Measurements from ENCODE around the gene SYCP2.

The SYCP2 gene

GRCh38 chr20:59817846-59818615, 115.4 kb downstream of the SYCP2 start:
- Histone ChIP-seq H3K9ac (ENCODE audit: low read length) (no peak overlapping the region), H3K79me2 (ENCODE audit: control insufficient read depth, insufficient read depth, low read length, poor library complexity) (no peaks in the 10 kb centered on the region), H3K18ac (ENCODE audit: low read length) (no peak overlapping the region), H4K91ac (ENCODE audit: low read depth, low read length) (no peak overlapping the region), H3K23ac (ENCODE audit: low read length) (no peak overlapping the region), H2AK5ac (ENCODE audit: low read length) (no peak overlapping the region), H2AFZ (ENCODE audit: insufficient read depth, low read length, poor library complexity) (no peak overlapping the region), H3K4me1 (ENCODE audit: control insufficient read depth in 1 of 2, insufficient read depth in 2 of 2, low read length in 2 of 2) (no peaks in the 10 kb centered on the region), H2BK120ac (ENCODE audit: insufficient read depth, low read length, poor library complexity) (no peak overlapping the region), H3K14ac (ENCODE audit: low read length) (no peak overlapping the region), H4K12ac (ENCODE audit: low read depth, low read length) (no peak overlapping the region), H3K79me1 (ENCODE audit: low read length) (no peaks in the 10 kb centered on the region), H3K27ac (ENCODE audit: low read depth, low read length) (no peak overlapping the region), H2BK12ac (ENCODE audit: low read length) (no peak overlapping the region), H3K9me3 (ENCODE audit: insufficient read depth, low read depth, low read length) (peaks cover 5% of the 10 kb centered on the region), H3K4me2 (ENCODE audit: low read length) (no peak overlapping the region), H3K4ac (ENCODE audit: low read depth, low read length) (no peak overlapping the region), H2BK5ac (ENCODE audit: low read depth, low read length, poor library complexity) (no peak overlapping the region), H3K4me3 (ENCODE audit: low read depth, low read length) (no peak overlapping the region), H3K27me3 (ENCODE audit: insufficient read depth, low read length) (no peaks in the 10 kb centered on the region), H4K8ac (ENCODE audit: low read depth, low read length) (no peak overlapping the region), H3K36me3 (ENCODE audit: control insufficient read depth in 1 of 2, insufficient read depth in 2 of 2, low read length in 2 of 2) (no peaks in the 10 kb centered on the region)
- DNase-seq = no peak
- WGBS (ENCODE audit: extremely low coverage, insufficient coverage, insufficient read length) = no CpG with 5 or more reads among the region's 14 CpGs

GRCh38 chr20:59817406-59817805, 116.0 kb downstream of the SYCP2 start:
- Histone ChIP-seq H4K8ac (ENCODE audit: low read depth, low read length) (no peak overlapping the region), H3K27ac (ENCODE audit: low read depth, low read length) (no peak overlapping the region), H3K4me3 (ENCODE audit: low read depth, low read length) (no peak overlapping the region), H3K36me3 (ENCODE audit: control insufficient read depth in 1 of 2, insufficient read depth in 2 of 2, low read length in 2 of 2) (no peaks in the 10 kb centered on the region), H3K79me1 (ENCODE audit: low read length) (no peaks in the 10 kb centered on the region), H4K91ac (ENCODE audit: low read depth, low read length) (no peak overlapping the region), H2AFZ (ENCODE audit: insufficient read depth, low read length, poor library complexity) (no peak overlapping the region), H2AK5ac (ENCODE audit: low read length) (no peak overlapping the region), H2BK5ac (ENCODE audit: low read depth, low read length, poor library complexity) (no peak overlapping the region), H3K23ac (ENCODE audit: low read length) (no peak overlapping the region), H4K12ac (ENCODE audit: low read depth, low read length) (no peak overlapping the region), H3K4me1 (ENCODE audit: control insufficient read depth in 1 of 2, insufficient read depth in 2 of 2, low read length in 2 of 2) (no peaks in the 10 kb centered on the region), H3K27me3 (ENCODE audit: insufficient read depth, low read length) (no peaks in the 10 kb centered on the region), H3K4me2 (ENCODE audit: low read length) (no peak overlapping the region), H2BK120ac (ENCODE audit: insufficient read depth, low read length, poor library complexity) (no peak overlapping the region), H3K9ac (ENCODE audit: low read length) (no peak overlapping the region), H3K79me2 (ENCODE audit: control insufficient read depth, insufficient read depth, low read length, poor library complexity) (no peaks in the 10 kb centered on the region), H3K14ac (ENCODE audit: low read length) (no peak overlapping the region), H3K18ac (ENCODE audit: low read length) (no peak overlapping the region), H3K4ac (ENCODE audit: low read depth, low read length) (no peak overlapping the region), H3K9me3 (ENCODE audit: insufficient read depth, low read depth, low read length) (peaks cover 5% of the 10 kb centered on the region), H2BK12ac (ENCODE audit: low read length) (no peak overlapping the region)
- DNase-seq = no peak
- WGBS (ENCODE audit: extremely low coverage, insufficient coverage, insufficient read length) = no CpG with 5 or more reads among the region's 4 CpGs

GRCh38 chr20:59816146-59816738, 117.2 kb downstream of the SYCP2 start:
- H3K79me2 ChIP-seq (ENCODE audit: control insufficient read depth, insufficient read depth, low read length, poor library complexity) = no peaks in the 10 kb centered on the region
- H4K8ac ChIP-seq (ENCODE audit: low read depth, low read length) = no peak overlapping the region
- no CpG with 5 or more reads among the region's 4 CpGs for WGBS (ENCODE audit: extremely low coverage, insufficient coverage, insufficient read length)

GRCh38 chr20:59814840-59815340, 118.5 kb downstream of the SYCP2 start:
- Histone ChIP-seq H4K12ac (ENCODE audit: low read depth, low read length) (no peak overlapping the region), H3K23ac (ENCODE audit: low read length) (no peak overlapping the region), H2AFZ (ENCODE audit: insufficient read depth, low read length, poor library complexity) (no peak overlapping the region), H3K4me2 (ENCODE audit: low read length) (no peak overlapping the region), H3K27me3 (ENCODE audit: insufficient read depth, low read length) (no peaks in the 10 kb centered on the region), H3K4me3 (ENCODE audit: low read depth, low read length) (no peak overlapping the region), H2AK5ac (ENCODE audit: low read length) (no peak overlapping the region), H3K27ac (ENCODE audit: low read depth, low read length) (no peak overlapping the region), H3K79me1 (ENCODE audit: low read length) (no peaks in the 10 kb centered on the region), H2BK120ac (ENCODE audit: insufficient read depth, low read length, poor library complexity) (no peak overlapping the region), H4K8ac (ENCODE audit: low read depth, low read length) (no peak overlapping the region), H3K36me3 (ENCODE audit: control insufficient read depth in 1 of 2, insufficient read depth in 2 of 2, low read length in 2 of 2) (no peaks in the 10 kb centered on the region), H3K14ac (ENCODE audit: low read length) (no peak overlapping the region), H3K18ac (ENCODE audit: low read length) (no peak overlapping the region), H3K9ac (ENCODE audit: low read length) (no peak overlapping the region), H4K91ac (ENCODE audit: low read depth, low read length) (no peak overlapping the region), H3K4ac (ENCODE audit: low read depth, low read length) (no peak overlapping the region), H2BK12ac (ENCODE audit: low read length) (no peak overlapping the region), H3K79me2 (ENCODE audit: control insufficient read depth, insufficient read depth, low read length, poor library complexity) (no peaks in the 10 kb centered on the region), H3K9me3 (ENCODE audit: insufficient read depth, low read depth, low read length) (peaks cover 7% of the 10 kb centered on the region), H2BK5ac (ENCODE audit: low read depth, low read length, poor library complexity) (no peak overlapping the region), H3K4me1 (ENCODE audit: control insufficient read depth in 1 of 2, insufficient read depth in 2 of 2, low read length in 2 of 2) (no peaks in the 10 kb centered on the region)
- whole genome bisulfite sequencing (ENCODE audit: extremely low coverage, insufficient coverage, insufficient read length) = no CpG with 5 or more reads among the region's 8 CpGs
- DNase-seq = no peak

More at GRCh38 chr20:59816146-59816738, 117.2 kb downstream of the SYCP2 start:
- H3K23ac ChIP-seq (ENCODE audit: low read length) = no peak overlapping the region
- no peaks in the 10 kb centered on the region for H3K27me3 ChIP-seq (ENCODE audit: insufficient read depth, low read length)
- peaks cover 10% of the 10 kb centered on the region for H3K9me3 ChIP-seq (ENCODE audit: insufficient read depth, low read depth, low read length)
- H3K27ac ChIP-seq (ENCODE audit: low read depth, low read length) = no peak overlapping the region
- H2AK5ac ChIP-seq (ENCODE audit: low read length) = no peak overlapping the region
- no peak overlapping the region for H4K12ac ChIP-seq (ENCODE audit: low read depth, low read length)
- no peak overlapping the region for H4K91ac ChIP-seq (ENCODE audit: low read depth, low read length)
- no peak overlapping the region for H3K14ac ChIP-seq (ENCODE audit: low read length)
- H3K4me2 ChIP-seq (ENCODE audit: low read length) = no peak overlapping the region
- no peaks in the 10 kb centered on the region for H3K79me1 ChIP-seq (ENCODE audit: low read length)
- no peak overlapping the region for H3K4me3 ChIP-seq (ENCODE audit: low read depth, low read length)
- H3K18ac ChIP-seq (ENCODE audit: low read length) = no peak overlapping the region
- no peak for DNase-seq
- no peak overlapping the region for H2BK12ac ChIP-seq (ENCODE audit: low read length)
- no peak overlapping the region for H2AFZ ChIP-seq (ENCODE audit: insufficient read depth, low read length, poor library complexity)
- no peaks in the 10 kb centered on the region for H3K36me3 ChIP-seq (ENCODE audit: control insufficient read depth in 1 of 2, insufficient read depth in 2 of 2, low read length in 2 of 2)
- no peak overlapping the region for H2BK120ac ChIP-seq (ENCODE audit: insufficient read depth, low read length, poor library complexity)
- no peaks in the 10 kb centered on the region for H3K4me1 ChIP-seq (ENCODE audit: control insufficient read depth in 1 of 2, insufficient read depth in 2 of 2, low read length in 2 of 2)
- H3K9ac ChIP-seq (ENCODE audit: low read length) = no peak overlapping the region
- no peak overlapping the region for H2BK5ac ChIP-seq (ENCODE audit: low read depth, low read length, poor library complexity)
- no peak overlapping the region for H3K4ac ChIP-seq (ENCODE audit: low read depth, low read length)

All from trophoblast cell (in vitro differentiated cells and primary cell).